HUDEP-2 (cell line): Measurements from ENCODE around the gene TMEM131L.
"Not testable (repeated sequence)": the region's sequence is repeated elsewhere in the genome, so short reads cannot be mapped to it uniquely, and the experiment has no call there.

Experiments
- DNase-seq, 76 experiments: peaks; one replicate each; lab custom pipeline; 2025; ENCODE audit not compliant: unreplicated experiment in 76 of 76; lab: John Stamatoyannopoulos, UW

TMEM131L gene

DNA sequence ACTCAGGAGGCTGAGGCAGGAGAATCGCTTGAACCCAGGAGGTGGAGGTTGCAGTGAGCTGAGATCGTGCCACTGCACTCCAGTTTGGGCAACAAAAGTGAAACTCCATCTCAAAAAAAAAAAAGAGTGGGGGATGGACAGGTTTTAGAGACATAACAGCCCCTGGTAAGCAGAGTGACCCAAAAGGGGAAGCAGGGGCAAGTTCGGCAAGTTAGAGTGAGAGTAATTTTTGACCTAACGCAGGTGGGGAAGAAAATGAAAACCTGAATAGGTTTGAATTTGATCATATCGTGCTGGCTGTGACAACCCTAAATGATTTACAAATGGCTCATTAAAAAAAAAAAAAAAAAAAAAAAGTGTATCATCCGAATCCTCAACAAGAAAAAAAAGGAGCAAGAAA is 25.7 kb upstream of the TMEM131L start:
- no peak for DNase-seq

DNA sequence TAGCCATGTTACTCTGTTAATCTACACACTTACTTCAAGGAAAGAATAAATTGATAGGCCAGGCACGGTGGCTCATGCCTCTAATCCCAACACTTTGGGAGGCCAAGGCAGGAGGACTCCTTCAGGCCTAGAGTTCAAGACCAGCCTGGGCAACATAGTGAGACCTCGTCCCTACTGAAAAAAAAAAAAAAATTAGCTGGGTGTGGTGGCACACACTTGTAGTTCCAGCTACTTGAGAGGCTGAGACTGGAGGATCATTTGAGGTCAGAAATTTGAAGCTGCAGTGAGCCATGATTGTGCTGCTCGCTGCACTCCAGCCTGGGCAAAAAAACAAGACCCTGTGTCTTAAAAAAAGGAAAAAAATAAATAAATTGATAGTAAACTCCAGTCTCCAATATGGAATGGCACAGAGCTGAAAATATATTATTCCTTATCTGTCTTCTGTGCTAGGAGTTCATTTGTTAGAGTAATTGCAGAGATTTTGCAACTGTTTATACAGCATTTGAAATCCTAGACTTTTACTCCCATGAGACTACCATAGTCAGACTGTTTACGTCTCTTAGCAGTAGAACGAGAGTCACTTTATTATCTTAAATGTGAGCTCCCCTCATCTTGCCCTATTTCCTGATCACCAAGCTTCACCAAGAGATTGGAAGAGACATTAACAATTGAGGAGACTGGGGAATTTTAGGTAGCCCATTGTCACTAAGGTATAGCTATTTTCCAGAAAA is 18.8 kb upstream of the TMEM131L start:
- DNase-seq = no peak

DNA sequence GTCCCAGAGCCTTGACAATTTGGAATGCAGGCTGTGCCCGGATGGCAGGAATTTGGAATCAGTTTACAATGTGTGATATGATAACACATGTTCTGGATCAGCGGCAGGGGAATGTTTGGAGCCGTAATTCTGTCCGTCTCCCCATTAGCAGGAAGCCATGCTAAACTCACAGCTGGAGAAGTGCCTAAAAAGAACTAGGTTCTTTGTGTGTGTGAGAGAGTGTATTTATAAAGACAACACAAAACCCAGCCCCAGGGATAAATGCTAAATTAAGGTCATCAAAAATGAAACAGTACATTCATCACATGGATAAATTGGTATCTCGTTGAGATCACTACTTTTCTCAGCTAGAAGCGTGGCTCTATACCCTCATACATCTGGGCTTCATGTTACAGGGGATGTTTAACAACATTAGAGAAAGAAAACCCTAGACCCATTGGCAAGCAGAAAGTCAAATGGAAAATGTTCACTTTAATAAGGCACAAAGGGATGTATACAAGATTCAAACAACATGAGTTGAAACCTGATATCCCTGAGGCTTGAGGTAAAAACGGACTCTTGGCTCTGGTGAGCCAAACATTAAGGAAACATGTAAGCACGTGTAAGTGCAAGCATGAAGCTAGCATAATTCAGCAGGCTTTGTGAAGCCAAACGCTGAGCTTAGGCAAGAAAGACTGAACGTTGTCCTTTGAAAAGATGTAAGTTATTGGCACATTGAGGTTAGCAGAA is 18.0 kb upstream of the TMEM131L start:
- no peak for DNase-seq

DNA sequence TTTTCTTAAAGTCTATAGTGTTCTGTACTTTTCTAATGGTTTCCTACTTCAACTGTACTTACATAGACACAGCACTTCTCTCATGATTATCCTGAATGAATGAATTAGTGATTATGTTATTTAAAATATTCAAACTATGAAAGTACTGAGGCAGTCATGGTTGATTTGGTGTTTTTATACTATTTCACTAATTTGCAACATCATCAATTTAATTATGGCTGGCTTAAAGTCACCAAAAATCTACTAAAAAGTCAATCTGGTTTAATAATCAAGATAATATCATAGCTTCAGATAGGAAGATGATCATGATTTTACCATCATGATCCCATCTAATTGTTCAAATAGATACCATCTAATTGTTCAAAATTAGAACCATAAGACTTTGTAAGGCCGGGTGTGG is 16.8 kb upstream of the TMEM131L start:
- DNase-seq = no peak

DNA sequence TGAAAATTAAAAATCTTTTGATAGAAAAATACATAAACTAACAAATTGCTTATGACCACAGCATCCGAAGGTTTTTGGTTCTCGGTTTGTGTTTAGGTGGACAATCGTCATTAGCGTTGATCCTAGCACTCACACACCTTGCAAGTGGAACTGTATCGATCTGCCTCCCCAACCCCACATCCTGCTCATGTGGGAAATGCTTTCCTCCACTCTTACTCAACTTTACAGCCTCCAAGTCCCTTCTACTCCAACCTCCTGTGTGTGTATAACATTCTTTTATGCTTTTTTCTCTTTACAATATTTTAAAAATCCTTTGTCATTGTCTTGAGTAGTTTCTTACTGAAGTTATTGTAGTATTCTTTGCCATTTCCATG is 15.6 kb upstream of the TMEM131L start:
- no peak for DNase-seq

DNA sequence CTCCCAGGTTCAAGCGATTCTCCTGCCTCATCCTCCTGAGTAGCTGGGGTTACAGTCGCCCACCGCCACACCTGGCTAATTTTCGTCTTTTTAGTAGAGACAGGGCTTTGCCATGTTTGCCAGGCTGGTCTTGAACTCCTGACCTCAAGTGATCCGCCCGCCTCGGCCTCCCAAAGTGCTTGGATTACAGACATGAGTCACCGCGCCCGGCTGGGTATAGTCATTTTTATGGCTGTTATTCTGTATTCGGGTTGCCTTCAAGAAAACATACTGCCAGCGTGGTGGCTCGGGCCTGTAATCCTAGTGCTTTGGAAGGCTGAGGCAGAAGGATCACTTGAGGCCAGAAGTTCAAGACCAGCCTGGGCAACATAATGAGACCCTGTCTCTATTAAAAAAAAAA is 15.0 kb upstream of the TMEM131L start:
- not testable (repeated sequence) for DNase-seq

DNA sequence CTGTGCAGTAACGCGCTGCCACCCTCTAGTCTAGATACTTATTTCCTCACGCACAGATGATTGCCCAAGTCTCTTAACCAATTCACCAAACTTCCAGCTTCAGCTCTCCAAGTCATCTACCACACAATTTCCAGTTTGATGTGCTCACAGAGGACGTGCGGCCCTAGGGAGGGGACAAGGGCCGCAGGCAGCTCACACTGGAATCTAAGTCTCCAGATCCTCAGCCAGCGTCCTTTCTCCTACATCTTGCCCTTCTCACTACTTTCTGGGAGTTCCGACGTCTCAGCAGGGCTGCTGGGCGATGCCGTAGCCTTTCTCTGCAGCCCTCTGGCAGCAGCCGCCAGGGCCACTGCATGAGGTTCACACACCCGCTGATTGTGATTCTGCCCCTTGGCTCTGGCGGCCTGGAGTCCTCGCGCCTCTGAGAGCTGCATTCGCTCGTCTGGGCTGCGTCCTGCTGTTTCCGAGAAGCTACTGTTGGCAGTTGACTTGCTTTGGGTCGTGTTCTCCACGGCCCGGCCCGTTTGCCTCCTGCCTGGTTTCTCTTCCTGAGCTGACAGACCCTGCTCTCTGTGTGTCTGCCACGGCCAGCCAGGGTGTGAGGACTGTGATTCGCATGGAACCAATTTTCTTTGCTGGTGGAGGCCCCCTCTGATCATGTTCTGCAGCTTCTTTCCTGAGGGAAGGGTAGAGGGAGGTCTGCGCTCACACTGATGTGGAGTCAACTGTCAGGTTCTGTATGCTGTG is 14.1 kb upstream of the TMEM131L start:
- no peak for DNase-seq

DNA sequence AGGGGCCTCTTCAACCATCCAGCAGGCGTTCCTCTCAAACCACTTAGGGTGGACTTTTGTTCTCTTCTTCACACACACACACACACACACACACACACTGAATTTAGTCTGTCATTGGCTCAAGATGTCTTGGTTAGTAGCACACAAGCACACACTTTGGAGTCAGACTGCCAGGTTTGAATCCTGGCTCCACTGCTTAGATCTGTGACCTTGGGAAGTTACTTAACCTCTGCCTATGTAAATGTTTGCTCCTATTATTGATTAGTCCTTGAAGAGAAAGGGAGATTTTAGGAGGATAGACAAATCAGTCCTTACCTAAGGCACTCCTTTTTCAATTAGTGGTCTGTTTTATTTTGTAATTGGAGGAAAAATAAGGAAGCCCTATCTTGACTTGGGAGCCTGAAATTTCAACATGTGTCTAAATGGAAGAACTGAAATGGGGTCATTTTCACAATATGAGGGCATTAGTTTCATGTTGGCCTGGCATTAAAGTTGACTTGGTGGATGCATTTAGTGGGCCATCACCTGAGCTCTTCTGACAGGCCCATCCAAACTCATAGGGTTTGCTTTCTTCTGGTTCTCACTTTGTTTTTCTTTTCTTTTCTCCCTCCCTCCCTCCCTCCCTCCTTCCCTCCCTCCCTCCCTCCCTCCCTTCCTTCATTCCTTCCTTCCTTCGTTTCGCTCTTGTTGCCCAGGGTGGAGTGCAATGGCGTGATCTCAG is 13.3 kb upstream of the TMEM131L start:
- DNase-seq = no peak

DNA sequence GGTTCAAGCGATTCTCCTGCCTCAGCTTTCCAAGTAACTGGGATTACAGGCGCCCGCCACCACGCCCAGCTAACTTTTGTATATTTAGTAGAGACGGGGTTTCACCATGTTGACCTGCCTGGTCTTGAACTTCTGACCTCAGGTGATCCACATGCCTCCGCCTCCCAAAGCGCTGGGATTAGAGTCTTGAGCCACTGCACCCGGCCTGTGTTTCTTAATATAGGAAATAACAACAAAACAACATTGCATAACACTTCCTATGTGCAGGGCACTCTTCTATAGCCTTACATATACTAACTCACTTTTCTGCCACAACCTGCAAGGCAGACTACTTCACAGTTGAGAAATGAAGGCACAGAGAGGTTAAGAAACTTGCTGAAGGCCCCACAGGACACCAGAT is 12.8 kb upstream of the TMEM131L start:
- DNase-seq = no peak

DNA sequence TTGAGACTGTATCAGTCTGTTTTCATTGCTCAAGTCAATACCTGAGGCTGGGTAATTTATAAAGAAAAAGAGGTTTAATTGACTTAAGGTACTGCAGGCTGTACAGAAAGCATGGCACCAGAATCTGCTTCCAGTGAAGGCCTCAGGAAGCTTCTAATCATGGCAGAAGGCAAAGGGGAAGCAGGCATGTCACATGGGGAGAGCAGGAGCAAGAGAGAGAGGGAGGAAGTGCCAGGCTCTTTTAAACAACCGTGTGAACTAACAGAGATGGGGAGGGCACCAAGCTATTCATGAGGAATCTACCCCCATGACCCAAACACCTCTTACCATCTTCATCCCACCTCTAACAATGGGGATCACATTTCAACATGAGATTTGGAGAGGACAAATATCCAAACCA is 7.2 kb upstream of the TMEM131L start:
- DNase-seq = no peak

DNA sequence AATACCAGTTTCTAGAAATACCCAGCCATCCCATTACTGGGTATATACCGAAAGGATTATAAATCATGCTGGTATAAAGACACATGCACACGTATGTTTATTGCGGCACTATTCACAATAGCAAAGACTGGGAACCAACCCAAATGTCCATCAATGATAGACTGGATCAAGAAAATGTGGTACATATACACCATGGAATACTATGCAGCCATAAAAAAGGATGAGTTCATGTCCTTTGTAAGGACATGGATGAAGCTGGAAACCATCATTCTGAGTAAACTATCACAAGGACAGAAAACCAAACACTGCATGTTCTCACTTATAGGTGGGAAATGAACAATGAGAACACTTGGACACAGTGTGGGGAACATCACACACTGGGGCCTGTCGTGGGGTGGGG is 4.6 kb upstream of the TMEM131L start:
- DNase-seq = not testable (repeated sequence)

DNA sequence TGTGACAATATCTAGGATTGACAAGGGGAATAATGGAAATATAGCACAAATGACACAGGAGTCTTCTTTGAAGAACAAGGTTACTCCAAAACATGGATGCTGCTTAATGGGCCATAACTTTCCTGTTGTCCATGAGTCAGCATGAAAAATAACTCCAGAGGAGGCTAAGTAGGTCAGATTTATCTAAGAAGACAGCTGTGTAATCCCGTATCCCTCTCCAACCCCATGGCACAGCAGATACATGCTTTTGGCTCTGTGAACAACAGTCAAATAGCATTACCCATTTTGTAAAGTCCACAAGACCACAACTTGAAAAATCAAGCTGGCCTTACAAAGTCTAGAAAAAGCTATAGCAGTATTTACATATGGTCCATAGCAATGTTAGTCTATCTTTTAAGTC is 2.1 kb upstream of the TMEM131L start:
- peak in 39 of 76 experiments; percentile 2 to 73 (median 26) for DNase-seq

DNA sequence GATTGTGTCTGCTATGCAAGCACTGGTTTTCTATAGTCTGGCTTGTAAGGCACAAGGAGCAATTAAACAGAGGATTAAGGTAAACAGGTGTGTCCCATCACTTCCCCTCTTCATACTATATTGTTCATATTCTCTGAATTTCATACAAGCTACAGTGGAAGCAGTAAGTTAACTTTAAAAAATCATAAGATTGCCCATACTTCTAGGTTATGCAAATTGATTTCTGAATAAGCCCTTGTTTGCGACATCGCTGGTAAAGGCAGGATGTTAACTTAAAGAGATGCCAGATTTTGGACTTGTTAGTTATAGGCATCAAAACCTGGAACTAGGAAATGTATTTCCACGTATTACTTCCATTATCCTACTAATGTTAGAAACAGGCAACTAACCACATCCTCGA is 1.0 kb upstream of the TMEM131L start:
- no peak for DNase-seq

DNA sequence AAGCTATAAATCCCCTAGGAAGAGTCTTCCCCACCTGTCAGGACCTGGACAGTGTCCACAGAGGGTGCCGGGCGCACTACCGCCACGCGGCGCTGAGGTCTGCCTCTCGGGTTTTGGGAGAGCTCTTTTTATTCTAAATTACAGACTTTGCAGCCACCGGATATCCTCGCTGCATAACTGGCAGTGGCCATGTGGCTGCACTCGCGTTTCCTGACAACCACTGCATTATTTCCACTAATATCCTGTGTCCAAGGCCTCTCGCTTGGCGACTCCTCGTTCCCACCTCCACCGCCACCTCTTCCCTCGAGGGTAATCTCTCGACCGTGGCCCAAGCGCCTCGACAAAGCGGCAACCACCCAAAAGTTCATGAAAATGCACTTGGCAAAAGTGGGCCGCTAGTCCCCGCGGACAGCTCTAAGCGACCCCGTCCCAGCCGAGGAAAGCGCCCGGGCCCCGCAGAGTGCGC is 512 bp upstream of the TMEM131L start:
- peak in 43 of 76 experiments; percentile 2 to 80 (median 45) for DNase-seq

DNA sequence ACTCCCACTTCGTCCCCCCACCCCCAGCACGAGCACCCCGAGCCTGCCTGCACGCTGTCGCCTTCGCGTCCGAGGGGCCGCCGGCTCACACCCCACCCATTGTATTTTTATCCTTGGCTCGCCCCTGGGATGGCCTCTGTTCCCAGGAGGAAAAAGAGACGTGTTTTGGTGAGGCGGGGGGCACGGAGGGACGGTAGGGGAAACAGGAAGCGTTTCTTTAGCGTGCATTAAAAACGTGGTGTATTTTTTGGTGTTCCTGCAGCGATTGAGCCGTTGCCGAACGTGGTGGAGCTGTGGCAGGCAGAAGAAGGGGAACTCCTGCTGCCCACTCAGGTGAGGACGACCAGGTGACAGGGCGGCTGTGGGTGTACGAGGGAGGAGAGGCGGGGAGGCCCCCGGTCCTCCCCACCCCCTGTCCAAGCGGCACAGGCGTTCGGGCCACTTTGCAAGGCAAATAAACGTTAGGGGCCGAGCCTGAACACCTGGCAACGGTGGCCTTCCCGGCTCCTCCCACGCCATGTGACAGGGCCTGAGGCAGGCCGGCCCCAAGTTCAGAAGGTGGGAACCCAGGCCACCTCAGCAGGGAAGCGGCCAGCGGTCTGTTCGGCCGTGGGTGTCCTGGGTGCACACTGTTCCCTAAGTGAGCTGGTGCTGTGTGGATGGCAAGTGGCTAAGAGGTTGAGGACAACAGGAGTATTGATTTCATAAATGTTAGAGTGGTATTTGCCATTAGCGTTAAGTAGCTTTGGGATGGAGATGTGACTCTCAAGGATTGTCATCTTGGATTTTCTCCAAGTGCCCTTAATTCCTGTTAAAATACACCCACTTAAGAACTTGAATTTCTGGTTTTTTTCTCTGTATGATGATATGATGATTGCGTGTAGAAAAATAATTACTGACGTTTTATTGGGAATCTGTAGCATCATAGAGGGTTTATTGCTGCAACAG is 1.1 kb downstream of the TMEM131L start:
- peak in 53 of 76 experiments; percentile 4 to 69 (median 32) for DNase-seq

DNA sequence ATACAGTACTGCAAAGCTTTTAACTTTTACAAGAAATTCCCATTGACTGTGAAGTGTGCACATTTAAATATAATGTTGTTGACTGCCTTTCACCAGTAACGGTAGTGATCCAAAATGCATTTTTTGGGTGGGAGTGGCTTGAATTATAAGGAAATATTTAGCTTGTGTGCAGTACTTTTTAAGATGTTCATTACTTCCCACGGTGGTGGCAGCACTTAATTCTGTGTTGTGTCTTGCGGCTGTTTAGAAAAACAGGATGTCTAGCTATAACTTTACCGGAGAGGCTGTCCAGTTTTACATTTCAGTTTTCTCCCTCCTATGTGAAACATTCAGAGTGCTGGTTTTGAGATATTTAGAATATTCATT is 1.7 kb downstream of the TMEM131L start:
- DNase-seq = peak in 3 of 76 experiments; percentile 14 to 18 (median 15)

DNA sequence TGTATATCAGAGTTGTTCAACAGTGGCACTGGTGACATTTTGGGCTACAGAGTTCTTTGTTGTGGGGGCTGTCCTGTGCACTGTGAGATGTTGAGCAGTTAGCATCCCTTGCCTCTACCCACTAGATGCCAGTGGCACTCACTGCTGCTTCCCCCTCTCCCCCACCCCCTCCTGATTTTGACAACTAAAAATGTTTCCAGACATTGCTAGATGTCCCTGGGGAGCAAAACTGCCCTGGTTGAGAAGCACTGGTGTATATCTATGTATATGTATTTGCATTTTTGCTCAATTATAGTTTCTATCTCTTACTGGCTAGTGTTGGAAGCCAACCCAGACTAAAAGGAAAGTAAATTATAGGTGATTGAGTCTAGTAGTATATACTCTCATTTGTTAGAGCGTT is 2.4 kb downstream of the TMEM131L start:
- DNase-seq = no peak

DNA sequence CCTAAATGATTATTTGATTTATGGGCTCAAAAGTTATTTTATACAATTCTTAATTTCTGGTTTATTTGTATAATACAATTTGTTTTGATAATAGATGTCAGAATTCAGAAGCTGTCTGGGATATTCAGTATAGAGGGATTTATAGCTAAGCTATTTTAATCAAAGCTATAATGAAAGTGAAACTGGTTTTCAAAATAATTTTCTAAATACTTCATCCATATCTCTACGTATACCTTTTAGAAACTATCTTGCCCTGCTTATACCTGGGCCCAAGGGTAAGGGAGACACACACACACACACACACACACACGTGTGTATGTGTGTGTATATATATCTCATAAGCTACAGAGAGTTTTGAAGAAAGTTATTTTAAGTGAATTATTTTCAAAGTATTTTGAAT is 2.9 kb downstream of the TMEM131L start:
- no peak for DNase-seq

DNA sequence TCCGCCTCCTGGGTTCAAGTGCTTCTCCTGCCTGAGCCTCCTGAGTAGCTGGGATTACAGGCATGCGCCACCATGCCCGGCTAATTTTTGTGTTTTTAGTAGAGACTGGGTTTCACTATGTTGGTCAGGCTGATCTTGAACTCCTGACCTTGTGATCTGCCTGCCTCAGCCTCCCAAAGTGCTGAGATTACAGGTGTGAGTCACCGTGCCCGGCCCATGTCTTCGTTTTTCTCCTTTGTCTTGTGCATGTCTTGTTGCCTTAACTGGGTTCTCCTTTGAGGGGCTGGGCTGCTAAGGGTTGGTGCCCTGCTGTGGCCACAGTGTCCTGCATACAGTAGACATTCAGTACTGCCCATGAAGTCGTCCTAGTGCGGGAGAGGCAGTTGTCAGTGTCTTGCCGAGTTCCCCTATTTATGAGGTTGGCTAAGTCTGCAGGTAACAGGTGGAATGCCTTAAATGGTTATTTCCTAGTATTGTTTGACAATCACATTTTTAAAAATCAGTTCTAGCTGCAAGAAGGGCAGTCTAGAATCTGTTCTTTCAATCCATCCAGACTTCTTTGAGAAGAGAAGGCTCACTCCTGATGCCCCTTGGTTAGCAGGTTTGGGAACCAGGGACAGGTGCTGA is 5.0 kb downstream of the TMEM131L start:
- DNase-seq = not testable (repeated sequence)
